Upper lobe of right lung (tissue), 1 donor: ENCODE data around the gene HCRT. TPM values are rescaled to one million over a fixed set of nuclear protein-coding genes. Genes with fewer than 3 reads are reported as not detected.

Experiments
- ATAC-seq: fragments of 200-7000 bp; cut with Tn5 transposase; one replicate; pipeline ENCODE4 v1.9.1; 2020; ENCODE audit warnings: mild to moderate bottlenecking, moderate library complexity
- DNase-seq: peaks from one replicate; pipeline ENCODE4 v3.0.0-alpha.2; 2020
- H3K27ac ChIP-seq: fragments of 200-600 bp; one replicate; pipeline ENCODE4 v1.8.0; 2022
- H3K27me3 ChIP-seq: fragments of 200-600 bp; one replicate; pipeline ENCODE4 v1.8.0; 2022; ENCODE audit warnings: mild to moderate bottlenecking
- H3K36me3 ChIP-seq: fragments of 200-600 bp; one replicate; pipeline ENCODE4 v1.8.0; 2022
- H3K4me1 ChIP-seq: fragments of 200-600 bp; one replicate; pipeline ENCODE4 v1.8.0; 2022
- H3K4me3 ChIP-seq: fragments of 200-600 bp; one replicate; pipeline ENCODE4 v1.8.0; 2022; ENCODE audit warnings: mild to moderate bottlenecking
- H3K9me3 ChIP-seq: fragments of 200-600 bp; one replicate; pipeline ENCODE4 v1.8.0; 2022
- intact Hi-C: fragments of 100-400 bp; cut with DNase I; formaldehyde crosslinking; loops from one replicate; pipeline ENCODE4 v1.11.0; 2022
- total RNA-seq: library from RNA; stranded (reverse); fragmentation: NEBNext Ultra II Directional; extraction: Animal tissue kit (Norgen Biotek cat#: 25700); gene quantifications from one replicate; pipeline ENCODE4 v1.2.1, GENCODE V29; 2021
- TF ChIP-seq, protein P1 (sequence below): fragments of 200-600 bp; IDR thresholded peaks from one replicate; pipeline ENCODE4 v1.8.0; 2022; ENCODE audit warnings: antibody characterized with exemption
- donor health status: DM: no; HTN: yes; CAD: no; lungs with severe emphysema.

HCRT gene
- total RNA-seq, 1 donor from 2014 or later: not detected

GRCh38 chr17:42200706-42201457 lies 15.6 kb upstream of the HCRT start:
- intact Hi-C loops: no loop called here
- TF ChIP-seq, protein P1, sequence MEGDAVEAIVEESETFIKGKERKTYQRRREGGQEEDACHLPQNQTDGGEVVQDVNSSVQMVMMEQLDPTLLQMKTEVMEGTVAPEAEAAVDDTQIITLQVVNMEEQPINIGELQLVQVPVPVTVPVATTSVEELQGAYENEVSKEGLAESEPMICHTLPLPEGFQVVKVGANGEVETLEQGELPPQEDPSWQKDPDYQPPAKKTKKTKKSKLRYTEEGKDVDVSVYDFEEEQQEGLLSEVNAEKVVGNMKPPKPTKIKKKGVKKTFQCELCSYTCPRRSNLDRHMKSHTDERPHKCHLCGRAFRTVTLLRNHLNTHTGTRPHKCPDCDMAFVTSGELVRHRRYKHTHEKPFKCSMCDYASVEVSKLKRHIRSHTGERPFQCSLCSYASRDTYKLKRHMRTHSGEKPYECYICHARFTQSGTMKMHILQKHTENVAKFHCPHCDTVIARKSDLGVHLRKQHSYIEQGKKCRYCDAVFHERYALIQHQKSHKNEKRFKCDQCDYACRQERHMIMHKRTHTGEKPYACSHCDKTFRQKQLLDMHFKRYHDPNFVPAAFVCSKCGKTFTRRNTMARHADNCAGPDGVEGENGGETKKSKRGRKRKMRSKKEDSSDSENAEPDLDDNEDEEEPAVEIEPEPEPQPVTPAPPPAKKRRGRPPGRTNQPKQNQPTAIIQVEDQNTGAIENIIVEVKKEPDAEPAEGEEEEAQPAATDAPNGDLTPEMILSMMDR: no peak

GRCh38 chr17:42199416-42200011 lies 14.3 kb upstream of the HCRT start:
- Histone ChIP-seq H3K9me3 (no peaks in the 10 kb centered on the region), H3K36me3 (peaks cover 33% of the 10 kb centered on the region), H3K27ac (no peak overlapping the region), H3K27me3 (no peaks in the 10 kb centered on the region), H3K4me1 (peaks cover 3% of the 10 kb centered on the region), H3K4me3 (no peak overlapping the region)
- DNase-seq (no peak), ATAC-seq (no peak)
- intact Hi-C loops: no loop called here
- TF ChIP-seq, protein P1: no peak

More at GRCh38 chr17:42200706-42201457, 15.6 kb upstream of the HCRT start:
- H3K4me1 ChIP-seq: no peaks in the 10 kb centered on the region
- no peak overlapping the region for H3K4me3 ChIP-seq
- H3K27ac ChIP-seq: no peak overlapping the region
- ATAC-seq: no peak
- no peak for DNase-seq
- H3K27me3 ChIP-seq: no peaks in the 10 kb centered on the region
- H3K9me3 ChIP-seq: no peaks in the 10 kb centered on the region
- H3K36me3 ChIP-seq: peaks cover 47% of the 10 kb centered on the region

DNA sequence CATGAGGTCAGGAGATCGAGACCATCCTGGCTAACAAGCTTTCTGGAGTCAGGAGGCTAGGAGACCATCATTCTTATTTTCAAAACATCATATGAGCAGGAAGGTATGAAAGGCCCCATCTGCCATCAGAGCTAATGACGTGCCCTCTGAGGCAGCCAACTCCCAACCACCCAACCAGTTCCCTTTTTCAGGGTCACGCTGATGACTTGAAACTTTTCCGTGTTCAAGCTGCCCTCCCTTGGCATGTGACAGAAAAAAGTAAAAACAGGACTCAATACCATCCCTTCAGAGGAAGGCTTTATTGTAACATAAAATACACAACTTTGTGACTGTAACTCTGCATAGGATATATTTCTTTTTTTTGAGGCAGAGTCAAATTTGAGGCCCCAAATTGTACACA lies 13.6 kb upstream of the HCRT start:
- Histone ChIP-seq H3K4me1 (peaks cover 4% of the 10 kb centered on the region), H3K36me3 (peaks cover 27% of the 10 kb centered on the region), H3K4me3 (no peak overlapping the region), H3K27me3 (no peaks in the 10 kb centered on the region), H3K27ac (peak overlapping the region; percentile 13), H3K9me3 (no peaks in the 10 kb centered on the region)
- DNase-seq (no peak), ATAC-seq (peak; percentile 64)
- intact Hi-C loops: no loop called here
- TF ChIP-seq, protein P1: no peak

DNA sequence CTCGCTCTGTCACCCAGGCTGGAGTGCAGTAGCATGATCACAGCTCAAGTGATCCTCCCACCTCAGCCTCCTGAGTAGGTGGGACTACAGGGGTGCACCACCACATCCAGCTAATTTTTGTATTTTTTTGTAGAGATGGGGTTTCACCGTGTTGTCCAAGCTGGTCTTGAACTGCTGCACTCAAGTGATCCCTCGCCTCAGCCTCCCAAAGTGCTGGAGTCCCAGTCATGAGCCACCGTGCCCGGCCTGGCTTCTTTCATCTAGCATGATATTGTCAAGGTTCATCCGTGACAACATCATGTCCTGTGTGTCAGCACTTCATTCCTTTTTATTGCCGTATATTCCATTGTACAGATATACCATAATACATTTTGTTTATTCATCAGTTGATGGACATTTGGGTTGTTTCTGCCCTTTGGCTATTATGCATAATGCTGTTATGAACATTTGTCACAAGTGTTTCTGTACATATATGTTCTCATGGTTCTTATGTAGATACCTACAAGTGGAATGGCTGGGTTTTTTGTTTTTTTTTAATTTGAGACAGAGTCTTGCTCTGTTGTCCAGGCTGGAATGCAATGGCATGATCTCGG lies 12.4 kb upstream of the HCRT start:
- Histone ChIP-seq H3K36me3 (peaks cover 21% of the 10 kb centered on the region), H3K4me1 (peaks cover 14% of the 10 kb centered on the region), H3K27ac (no peak overlapping the region), H3K27me3 (no peaks in the 10 kb centered on the region), H3K9me3 (no peaks in the 10 kb centered on the region), H3K4me3 (no peak overlapping the region)
- DNase-seq: no peak
- TF ChIP-seq, protein P1: no peak
- ATAC-seq: no peak
- intact Hi-C loops: no loop called here

GRCh38 chr17:42193969-42194899 lies 9.0 kb upstream of the HCRT start, which contains the start of gene GHDC:
GHDC (minus strand) TSS chr17:42194494; CDS start chr17:42193581, 913 bp downstream.
- ATAC-seq (peak; percentile 96), DNase-seq (peak; percentile 88)
- TF ChIP-seq, protein P1: no peak
- Histone ChIP-seq H3K9me3 (no peaks in the 10 kb centered on the region), H3K4me3 (peak within 1 kb of the TSS; percentile 92), H3K27me3 (no peaks in the 10 kb centered on the region), H3K27ac (peak within 1 kb of the TSS; percentile 96), H3K4me1 (peaks cover 15% of the 10 kb centered on the region), H3K36me3 (no peaks in the 10 kb centered on the region)
- intact Hi-C loops: no loop called here
